Vagina (tissue), 2 donors: Measurements from ENCODE around the gene MYL6. TPM values are rescaled to one million over a fixed set of nuclear protein-coding genes. Genes with fewer than 3 reads are reported as not detected.

ENCODE experiments used
- DNase-seq, 2 donors: peaks; one replicate each; pipeline ENCODE4 v3.0.0-alpha.2; 2017; ENCODE audit errors: extremely low spot score in 2 of 2
- H3K27ac ChIP-seq: fragments of 200-600 bp; sonication (generic); one replicate; pipeline ENCODE4 v1.5.1; 2019
- H3K27me3 ChIP-seq: fragments of 200-600 bp; sonication (generic); one replicate; pipeline ENCODE4 v1.5.1; 2019
- H3K36me3 ChIP-seq, 2 donors: fragments of 200-600 bp; sonication (generic); one replicate each; pipeline ENCODE4 v1.5.1; 2017 to 2019
- H3K4me1 ChIP-seq: fragments of 200-600 bp; sonication (generic); one replicate; pipeline ENCODE4 v1.5.1; 2019
- H3K4me3 ChIP-seq, 2 donors: fragments of 200-600 bp; sonication (generic); 1 replicate in 1 of 2; 2 replicates in 1 of 2; pipeline ENCODE4 v1.5.1; 2016 to 2019
- H3K9me3 ChIP-seq: fragments of 200-600 bp; sonication (generic); one replicate; pipeline ENCODE4 v1.5.1; 2019
- POLR2A ChIP-seq, 2 donors: fragments of 450-650 bp; IDR thresholded peaks; one replicate each; pipeline ENCODE4 v1.6.1; 2017; ENCODE audit warnings: antibody characterized with exemption in 2 of 2, mild to moderate bottlenecking in 2 of 2, moderate library complexity in 2 of 2
- POLR2AphosphoS5 ChIP-seq, 2 donors: sonication (generic); formaldehyde crosslinking; IDR thresholded peaks; one replicate each; pipeline ENCODE4 v1.9.0; 2017; ENCODE audit warnings: antibody characterized with exemption in 2 of 2, mild to moderate bottlenecking in 2 of 2, low read depth in 1 of 2; ENCODE audit not compliant: insufficient read depth in 1 of 2
- intact Hi-C: fragments of 100-400 bp; cut with DNase I; formaldehyde crosslinking; loops from one replicate; pipeline ENCODE4 v1.15.1; 2023
- total RNA-seq: library from RNA; depleted of rRNA; stranded (reverse); fragments of >200 nt; gene quantifications from one replicate; pipeline ENCODE4 v1.2.3, GENCODE V29; 2016
- TF ChIP-seq, protein P1 (sequence below), 3 experiments: fragments of 450-650 bp in 2 of 3; fragments of 200-600 bp in 1 of 3; sonication (generic) in 1 of 3; IDR thresholded peaks; one replicate each; pipeline ENCODE4 v1.5.1; 2017 to 2019; ENCODE audit warnings: antibody characterized with exemption in 3 of 3, mild to moderate bottlenecking in 2 of 3, moderate library complexity in 2 of 3

Gene MYL6
- total RNA-seq, 1 donor from 2014 or later, result 2,285 TPM

DNA sequence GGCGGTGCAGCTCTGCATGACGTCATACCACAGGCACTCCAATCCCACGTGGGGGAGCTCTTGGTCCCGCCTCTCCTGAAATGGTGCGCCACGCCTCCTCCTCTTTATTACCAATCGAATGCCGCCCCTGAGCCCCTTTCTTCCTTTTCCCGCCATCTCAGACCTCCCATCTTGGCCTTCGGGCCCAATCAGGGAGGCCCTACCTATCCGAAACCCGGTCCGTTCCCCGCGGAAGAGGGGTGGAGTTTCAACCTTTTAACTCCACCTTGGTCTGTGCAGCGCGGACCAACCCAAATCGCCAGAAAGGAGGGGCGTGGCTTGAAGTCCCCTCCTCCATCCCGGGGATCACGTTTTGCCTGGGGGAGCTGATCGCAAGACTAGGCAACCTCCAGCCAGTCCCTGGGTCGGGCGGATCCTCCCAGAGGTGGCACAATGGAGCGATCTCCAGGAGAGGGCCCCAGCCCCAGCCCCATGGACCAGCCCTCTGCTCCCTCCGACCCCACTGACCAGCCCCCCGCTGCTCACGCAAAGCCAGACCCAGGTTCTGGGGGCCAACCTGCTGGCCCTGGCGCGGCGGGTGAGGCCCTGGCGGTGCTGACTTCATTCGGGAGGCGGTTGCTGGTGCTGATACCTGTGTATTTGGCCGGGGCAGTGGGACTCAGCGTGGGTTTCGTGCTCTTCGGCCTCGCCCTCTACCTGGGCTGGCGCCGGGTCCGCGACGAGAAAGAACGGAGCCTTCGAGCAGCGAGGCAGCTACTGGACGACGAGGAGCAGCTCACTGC is 30.1 kb upstream of the MYL6 start, which contains the start of gene ESYT1:
Gene ESYT1, plus strand, starts transcription at position 380 of the 782 bp plus-strand sequence. Its CDS starts 53 bp downstream, at position 433.
- peak; percentile 100 for DNase-seq
- Histone ChIP-seq H3K36me3 (peaks cover 0 to 27% of the 10 kb centered on the region in 2 donors), H3K27me3 (no peaks in the 10 kb centered on the region), H3K4me1 (peaks cover 35% of the 10 kb centered on the region), H3K4me3 (peak within 1 kb of the TSS; percentile 75 to 86), H3K9me3 (no peaks in the 10 kb centered on the region), H3K27ac (peak within 1 kb of the TSS; percentile 95)
- intact Hi-C loops, result loop anchor here (10.0 kb wide), 1 partner anchor 97 kb away; the partner anchor contains the start of genes NABP2 and RNF41
- TF ChIP-seq POLR2AphosphoS5 (IDR thresholded peaks at IDR 0.05; ENCODE audit: insufficient read depth in 1 of 2, low read depth in 1 of 2) (peak; percentile 97 to 99), POLR2A (IDR thresholded peaks at IDR 0.05) (peak; percentile 76 to 98)
- TF ChIP-seq, protein P1, sequence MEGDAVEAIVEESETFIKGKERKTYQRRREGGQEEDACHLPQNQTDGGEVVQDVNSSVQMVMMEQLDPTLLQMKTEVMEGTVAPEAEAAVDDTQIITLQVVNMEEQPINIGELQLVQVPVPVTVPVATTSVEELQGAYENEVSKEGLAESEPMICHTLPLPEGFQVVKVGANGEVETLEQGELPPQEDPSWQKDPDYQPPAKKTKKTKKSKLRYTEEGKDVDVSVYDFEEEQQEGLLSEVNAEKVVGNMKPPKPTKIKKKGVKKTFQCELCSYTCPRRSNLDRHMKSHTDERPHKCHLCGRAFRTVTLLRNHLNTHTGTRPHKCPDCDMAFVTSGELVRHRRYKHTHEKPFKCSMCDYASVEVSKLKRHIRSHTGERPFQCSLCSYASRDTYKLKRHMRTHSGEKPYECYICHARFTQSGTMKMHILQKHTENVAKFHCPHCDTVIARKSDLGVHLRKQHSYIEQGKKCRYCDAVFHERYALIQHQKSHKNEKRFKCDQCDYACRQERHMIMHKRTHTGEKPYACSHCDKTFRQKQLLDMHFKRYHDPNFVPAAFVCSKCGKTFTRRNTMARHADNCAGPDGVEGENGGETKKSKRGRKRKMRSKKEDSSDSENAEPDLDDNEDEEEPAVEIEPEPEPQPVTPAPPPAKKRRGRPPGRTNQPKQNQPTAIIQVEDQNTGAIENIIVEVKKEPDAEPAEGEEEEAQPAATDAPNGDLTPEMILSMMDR (IDR thresholded peaks at IDR 0.05), result no peak

DNA sequence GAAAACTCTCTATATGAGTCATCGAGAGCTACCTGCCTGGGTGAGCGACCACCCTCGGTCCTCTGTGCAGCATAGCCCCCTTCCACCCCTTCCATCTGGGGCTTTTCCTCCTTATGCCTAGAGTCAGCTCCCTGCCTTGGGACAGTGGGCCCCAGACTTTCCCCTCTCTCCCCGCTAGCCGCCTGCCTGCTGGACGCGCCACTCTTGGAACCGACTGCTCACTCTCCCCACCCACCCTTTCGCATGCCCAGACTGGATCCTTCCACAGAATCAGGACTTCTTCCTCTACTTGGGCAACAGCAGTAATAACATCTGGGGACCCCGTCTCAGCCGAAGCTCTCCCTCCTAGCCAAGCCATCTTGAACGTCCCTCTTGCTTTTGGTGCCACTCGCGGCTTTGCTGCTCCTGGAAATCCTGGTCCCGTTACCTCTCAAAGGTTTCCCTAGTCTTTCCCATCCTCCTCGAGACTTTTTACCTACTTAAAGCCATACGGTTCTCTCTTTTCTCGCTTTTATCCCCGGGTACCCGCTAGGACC is 29.4 kb upstream of the MYL6 start:
- TF ChIP-seq POLR2AphosphoS5 (IDR thresholded peaks at IDR 0.05; ENCODE audit: insufficient read depth in 1 of 2, low read depth in 1 of 2), result no peak
- TF ChIP-seq POLR2A (IDR thresholded peaks at IDR 0.05), result no peak
- TF ChIP-seq, protein P1 (IDR thresholded peaks at IDR 0.05), result no peak
- Histone ChIP-seq H3K27ac (peak overlapping the region; percentile 95), H3K9me3 (no peaks in the 10 kb centered on the region), H3K27me3 (no peaks in the 10 kb centered on the region), H3K4me1 (peaks cover 35% of the 10 kb centered on the region), H3K36me3 (peaks cover 0 to 34% of the 10 kb centered on the region in 2 donors), H3K4me3 (peak overlapping the region; percentile 75 to 86)
- intact Hi-C loops, result loop anchor here (10.0 kb wide), 1 partner anchor 96 kb away; the partner anchor contains the start of genes NABP2 and RNF41
- DNase-seq, result peak in 1 of 2 donors; percentile 96

DNA sequence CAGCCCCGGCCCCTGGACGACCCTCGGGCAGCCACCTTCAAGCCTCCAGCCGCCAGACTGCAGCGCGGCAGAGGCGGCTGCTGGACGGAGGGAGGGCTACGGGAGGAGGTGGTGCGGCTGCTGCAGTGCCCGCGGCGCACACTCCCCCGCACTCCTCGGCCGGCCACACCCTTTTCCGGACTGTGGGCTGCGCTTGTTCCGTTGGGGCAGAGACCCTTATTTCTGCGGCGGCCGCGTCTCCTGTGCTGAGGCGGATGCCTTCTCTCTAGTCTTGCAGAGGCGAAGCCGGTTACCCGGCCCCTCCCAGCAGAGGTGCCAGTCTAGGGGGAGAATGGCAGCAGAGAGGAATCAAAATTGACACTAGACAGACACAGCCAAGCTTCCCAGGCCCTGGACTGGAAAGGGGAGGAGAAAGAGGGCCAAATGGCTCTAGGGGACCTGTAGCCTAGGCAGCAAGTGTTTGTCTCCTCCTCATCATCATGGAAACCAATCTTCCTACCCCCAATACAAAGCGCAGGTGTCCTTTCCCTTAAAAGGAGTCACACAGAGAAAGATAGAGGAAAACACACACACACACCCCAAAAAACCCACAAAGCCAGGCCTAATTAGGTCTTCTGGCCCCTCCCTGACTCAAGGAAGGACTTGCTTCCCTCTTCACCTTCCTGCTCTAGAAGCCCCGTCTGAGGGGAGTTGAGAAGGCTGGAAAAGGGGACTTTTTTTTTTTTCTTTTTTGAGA is 28.8 kb upstream of the MYL6 start:
- Histone ChIP-seq H3K4me1 (peaks cover 35% of the 10 kb centered on the region), H3K4me3 (peak overlapping the region; percentile 75 to 86), H3K36me3 (peaks cover 4 to 40% of the 10 kb centered on the region in 2 donors), H3K27ac (peak overlapping the region; percentile 95), H3K9me3 (no peaks in the 10 kb centered on the region), H3K27me3 (no peaks in the 10 kb centered on the region)
- TF ChIP-seq POLR2AphosphoS5 (IDR thresholded peaks at IDR 0.05; ENCODE audit: insufficient read depth in 1 of 2, low read depth in 1 of 2), result peak; percentile 14 to 86
- TF ChIP-seq POLR2A (IDR thresholded peaks at IDR 0.05), result no peak
- intact Hi-C loops, result loop anchor here (10.0 kb wide), 1 partner anchor 95 kb away; the partner anchor contains the start of genes NABP2 and RNF41
- no peak for DNase-seq

DNA sequence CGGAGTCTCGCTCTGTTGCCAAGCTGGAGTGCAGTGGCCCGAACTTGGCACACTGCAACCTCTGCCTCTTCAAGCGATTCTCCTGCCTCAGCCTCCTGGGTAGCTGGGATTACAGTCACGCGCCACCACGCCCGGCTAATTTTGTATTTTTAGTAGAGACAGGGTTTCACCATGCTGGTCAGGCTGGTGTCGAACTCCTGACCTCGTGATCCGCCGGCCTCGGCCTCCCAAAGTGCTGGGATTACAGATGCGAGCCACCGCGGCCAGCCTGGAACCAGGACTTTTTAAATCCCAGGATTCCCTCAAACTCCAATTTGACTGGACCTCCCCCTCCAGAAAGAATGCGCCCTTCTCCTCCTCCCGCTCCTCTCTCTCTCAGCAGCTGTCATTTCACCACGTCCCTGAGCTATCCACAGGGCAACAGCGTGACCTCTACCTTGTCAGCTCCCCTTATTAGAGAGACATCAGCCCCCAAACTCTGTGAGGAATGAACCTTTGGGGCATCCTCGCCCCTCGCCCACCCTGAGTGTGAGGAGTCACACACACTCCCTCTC is 28.1 kb upstream of the MYL6 start:
- peaks cover 35% of the 10 kb centered on the region for H3K4me1 ChIP-seq

More for the DNA sequence above, 28.1 kb upstream of the MYL6 start:
- DNase-seq, result no peak
- intact Hi-C loops, result loop anchor here (10.0 kb wide), 1 partner anchor 95 kb away; the partner anchor contains the start of genes NABP2 and RNF41
- H3K4me3 ChIP-seq, result peak overlapping the region; percentile 75 to 86
- H3K27ac ChIP-seq, result peak overlapping the region; percentile 95
- no peaks in the 10 kb centered on the region for H3K27me3 ChIP-seq
- TF ChIP-seq POLR2A (IDR thresholded peaks at IDR 0.05) (no peak), POLR2AphosphoS5 (IDR thresholded peaks at IDR 0.05; ENCODE audit: insufficient read depth in 1 of 2, low read depth in 1 of 2) (no peak)
- TF ChIP-seq, protein P1 (IDR thresholded peaks at IDR 0.05), result no peak
- H3K36me3 ChIP-seq, result peaks cover 4 to 46% of the 10 kb centered on the region in 2 donors
- no peaks in the 10 kb centered on the region for H3K9me3 ChIP-seq
